GM18502 (cell line): Measurements from ENCODE around the gene SAC3D1.
"Not testable (repeated sequence)": the region's sequence is repeated elsewhere in the genome, so short reads cannot be mapped to it uniquely, and the experiment has no call there.

Experiments
- ATAC-seq: cut with Tn5 transposase; IDR thresholded peaks from one replicate; pipeline ENCODE4 v1.9.1; 2021; ENCODE audit warnings: mild to moderate bottlenecking; ENCODE audit not compliant: unreplicated experiment, poor library complexity

SAC3D1 gene

GRCh38 chr11:65021509-65021908, 19.5 kb upstream of the SAC3D1 start:
- no peak for ATAC-seq

GRCh38 chr11:65023502-65023901, 17.5 kb upstream of the SAC3D1 start:
- not testable (repeated sequence) for ATAC-seq

- ATAC-seq = no peak
These were observed 14.2 kb upstream of the SAC3D1 start for GRCh38 chr11:65026810-65027209.

- ATAC-seq = peak; percentile 90
These were observed 13.6 kb upstream of the SAC3D1 start, which contains the start of gene SNX15 for GRCh38 chr11:65027213-65028067. Gene SNX15, plus strand, starts transcription at chr11:65027439. Its CDS starts 99 bp downstream, at chr11:65027538.

- no peak for ATAC-seq
These were observed 8.8 kb upstream of the SAC3D1 start for GRCh38 chr11:65032216-65032615.

- no peak for ATAC-seq
These were observed 6.6 kb upstream of the SAC3D1 start for GRCh38 chr11:65034423-65034822.

- no peak for ATAC-seq
These were observed 5.4 kb upstream of the SAC3D1 start for GRCh38 chr11:65035579-65035978.

- ATAC-seq = no peak
These were observed 4.1 kb upstream of the SAC3D1 start for GRCh38 chr11:65036931-65037330.

GRCh38 chr11:65040520-65040846, 527 bp upstream of the SAC3D1 start:
- no peak for ATAC-seq

- ATAC-seq = no peak
These were observed 1.9 kb downstream of the SAC3D1 start for GRCh38 chr11:65042891-65043290.

- no peak for ATAC-seq
These were observed 3.0 kb downstream of the SAC3D1 start for GRCh38 chr11:65043881-65044501.

- no peak for ATAC-seq
These were observed 4.1 kb downstream of the SAC3D1 start for GRCh38 chr11:65045061-65045460.

GRCh38 chr11:65045728-65046127, 4.7 kb downstream of the SAC3D1 start:
- ATAC-seq = no peak

- ATAC-seq = no peak
These were observed 6.8 kb downstream of the SAC3D1 start for GRCh38 chr11:65047581-65048422.

- ATAC-seq = no peak
These were observed 10.4 kb downstream of the SAC3D1 start for GRCh38 chr11:65051398-65051858.

GRCh38 chr11:65053827-65054508, 13.0 kb downstream of the SAC3D1 start:
- ATAC-seq = no peak

GRCh38 chr11:65055538-65055937, 14.5 kb downstream of the SAC3D1 start:
- ATAC-seq = no peak

GRCh38 chr11:65056999-65057398, 16.0 kb downstream of the SAC3D1 start:
- no peak for ATAC-seq

GRCh38 chr11:65057526-65057925, 16.5 kb downstream of the SAC3D1 start:
- ATAC-seq = no peak

- ATAC-seq = no peak
These were observed 17.0 kb downstream of the SAC3D1 start for GRCh38 chr11:65058012-65058411.
